Skeletal muscle tissue (tissue), 4 donors: ENCODE data around the gene UBE2U. TPM values are rescaled to one million over a fixed set of nuclear protein-coding genes. Genes with fewer than 3 reads are reported as not detected.
"Not testable (repeated sequence)": the region's sequence is repeated elsewhere in the genome, so short reads cannot be mapped to it uniquely, and the experiment has no call there.

ENCODE experiments used
- H3K27ac ChIP-seq: one replicate; pipeline ENCODE4 v1.7.0; 2013; ENCODE audit warnings: mild to moderate bottlenecking, low read depth, low read length, inconsistent platforms
- H3K27me3 ChIP-seq, 3 donors: one replicate each; pipeline ENCODE4 v1.7.0; 2013; ENCODE audit warnings: low read length in 3 of 3; ENCODE audit not compliant: control insufficient read depth in 3 of 3, insufficient read depth in 3 of 3
- H3K36me3 ChIP-seq, 3 donors: one replicate each; pipeline ENCODE4 v1.7.0; 2013; ENCODE audit warnings: low read length in 3 of 3; ENCODE audit not compliant: control insufficient read depth in 3 of 3, insufficient read depth in 3 of 3
- H3K4me1 ChIP-seq, 3 donors: one replicate each; pipeline ENCODE4 v1.7.0; 2013; ENCODE audit warnings: low read length in 3 of 3, mild to moderate bottlenecking in 3 of 3; ENCODE audit not compliant: control insufficient read depth in 3 of 3, insufficient read depth in 3 of 3
- H3K4me3 ChIP-seq, 3 donors: one replicate each; pipeline ENCODE4 v1.7.0; 2013; ENCODE audit warnings: low read length in 3 of 3
- H3K9ac ChIP-seq, 3 donors: one replicate each; pipeline ENCODE4 v1.7.0; 2013; ENCODE audit warnings: low read length in 3 of 3, mild to moderate bottlenecking in 3 of 3, moderate library complexity in 2 of 3, low read depth in 1 of 3
- H3K9me3 ChIP-seq, 3 donors: one replicate each; pipeline ENCODE4 v1.7.0; 2013; ENCODE audit warnings: low read length in 3 of 3; ENCODE audit not compliant: control insufficient read depth in 3 of 3
- total RNA-seq: library from RNA; depleted of rRNA; stranded (reverse); fragments of >200 nt; gene quantifications from one replicate; pipeline ENCODE4 v1.2.3, GENCODE V29; 2014
- donor health status: Osteomylitis.

The UBE2U gene
- total RNA-seq, 1 donor from 2014 or later = not detected

- no peak overlapping the region for H3K4me3 ChIP-seq
- no peaks in the 10 kb centered on the region for H3K27me3 ChIP-seq
- no peaks in the 10 kb centered on the region for H3K9me3 ChIP-seq
- H3K36me3 ChIP-seq = no peaks in the 10 kb centered on the region
- no peak overlapping the region for H3K9ac ChIP-seq
- peaks cover 0 to 4% (median 2%) of the 10 kb centered on the region in 3 donors for H3K4me1 ChIP-seq
- H3K27ac ChIP-seq = no peak overlapping the region
These were observed 3.4 kb upstream of the UBE2U start for GRCh38 chr1:64200064-64200463.

DNA sequence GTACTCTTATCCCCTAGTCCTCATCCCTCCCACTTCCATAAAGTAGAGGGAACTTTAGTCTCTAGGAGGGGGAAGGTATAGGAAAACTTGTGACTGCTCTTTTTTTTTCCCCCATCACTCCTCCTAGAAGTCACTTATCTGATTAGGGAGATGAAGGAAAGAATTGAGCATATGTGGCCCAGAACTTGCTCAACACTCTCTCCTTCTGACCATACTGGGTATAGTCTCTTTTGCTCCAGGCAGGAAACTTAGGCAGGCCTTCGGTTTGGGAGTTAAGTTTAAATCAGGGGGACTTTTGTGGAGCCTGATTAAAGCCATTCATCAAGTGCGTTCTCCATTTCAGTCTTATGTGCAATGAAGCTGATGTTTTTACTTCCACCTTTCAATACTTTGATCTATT, 5.8 kb downstream of the UBE2U start:
- no peaks in the 10 kb centered on the region for H3K4me1 ChIP-seq
- no peaks in the 10 kb centered on the region for H3K9me3 ChIP-seq
- no peaks in the 10 kb centered on the region for H3K36me3 ChIP-seq
- no peak overlapping the region for H3K4me3 ChIP-seq
- no peaks in the 10 kb centered on the region for H3K27me3 ChIP-seq
- no peak overlapping the region for H3K27ac ChIP-seq
- H3K9ac ChIP-seq = no peak overlapping the region

DNA sequence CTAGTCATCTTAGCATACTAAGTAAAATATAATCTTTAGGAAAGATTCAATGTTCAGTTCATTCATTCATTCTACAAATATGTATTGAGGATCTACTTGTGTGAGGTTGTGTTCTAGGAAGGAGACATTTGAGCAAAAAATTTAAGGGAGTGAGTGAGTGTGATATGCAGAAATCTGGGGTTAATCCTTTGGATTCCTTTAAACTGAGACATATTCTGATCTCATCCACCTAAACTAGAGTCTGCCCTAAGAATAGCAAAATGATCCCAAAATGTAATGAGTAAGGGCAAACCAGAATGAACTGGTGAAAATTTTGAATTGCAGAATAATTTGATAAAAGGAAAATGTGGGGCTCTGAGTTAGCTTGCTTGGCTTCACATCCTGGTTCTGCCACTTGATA, 8.6 kb downstream of the UBE2U start:
- Histone ChIP-seq H3K9ac (no peak overlapping the region), H3K9me3 (no peaks in the 10 kb centered on the region), H3K27ac (no peak overlapping the region), H3K27me3 (no peaks in the 10 kb centered on the region), H3K4me3 (no peak overlapping the region), H3K4me1 (no peaks in the 10 kb centered on the region), H3K36me3 (no peaks in the 10 kb centered on the region)

- H3K4me1 ChIP-seq = no peaks in the 10 kb centered on the region
- H3K4me3 ChIP-seq = no peak overlapping the region
- no peak overlapping the region for H3K27ac ChIP-seq
- no peaks in the 10 kb centered on the region for H3K36me3 ChIP-seq
- H3K9me3 ChIP-seq = no peaks in the 10 kb centered on the region
- H3K9ac ChIP-seq = no peak overlapping the region
- H3K27me3 ChIP-seq = no peaks in the 10 kb centered on the region
These were observed 12.2 kb downstream of the UBE2U start for GRCh38 chr1:64215576-64215975.

DNA sequence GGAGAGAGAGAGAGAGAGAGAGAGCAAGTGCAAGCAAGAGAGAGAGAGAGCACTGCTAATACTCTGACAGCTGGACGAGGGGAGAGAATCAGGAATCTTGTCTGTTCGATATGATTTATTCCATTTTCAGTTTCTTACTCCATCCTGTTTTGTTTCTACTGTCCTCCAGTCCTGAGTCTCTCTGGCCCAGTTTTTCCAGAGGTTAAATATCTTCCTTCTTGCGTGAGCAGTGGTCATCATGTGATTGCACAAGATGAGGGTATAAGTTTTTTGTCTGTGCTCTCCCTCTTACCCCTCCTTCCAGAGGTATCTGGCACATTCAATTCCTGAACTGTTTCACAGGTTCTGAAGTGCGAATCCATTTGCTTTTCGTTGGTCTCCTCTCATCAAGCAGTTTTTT, 16.8 kb downstream of the UBE2U start:
- H3K4me3 ChIP-seq = no peak overlapping the region
- H3K9ac ChIP-seq = no peak overlapping the region
- H3K4me1 ChIP-seq = no peaks in the 10 kb centered on the region
- no peaks in the 10 kb centered on the region for H3K36me3 ChIP-seq
- no peak overlapping the region for H3K27ac ChIP-seq
- no peaks in the 10 kb centered on the region for H3K27me3 ChIP-seq
- H3K9me3 ChIP-seq = no peaks in the 10 kb centered on the region

GRCh38 chr1:64223329-64224151, 20.1 kb downstream of the UBE2U start:
- H3K36me3 ChIP-seq = no peaks in the 10 kb centered on the region
- no peaks in the 10 kb centered on the region for H3K27me3 ChIP-seq
- no peak overlapping the region for H3K27ac ChIP-seq
- no peaks in the 10 kb centered on the region for H3K9me3 ChIP-seq
- H3K4me3 ChIP-seq = no peak overlapping the region
- no peaks in the 10 kb centered on the region for H3K4me1 ChIP-seq
- no peak overlapping the region for H3K9ac ChIP-seq

- H3K9me3 ChIP-seq, H3K4me3 ChIP-seq, H3K9ac ChIP-seq, H3K4me1 ChIP-seq, H3K27me3 ChIP-seq, H3K27ac ChIP-seq, H3K36me3 ChIP-seq: not testable (repeated sequence)
These were observed 20.8 kb downstream of the UBE2U start for GRCh38 chr1:64224236-64224635.

- Histone ChIP-seq H3K9ac (no peak overlapping the region), H3K9me3 (no peaks in the 10 kb centered on the region), H3K27ac (no peak overlapping the region), H3K36me3 (no peaks in the 10 kb centered on the region), H3K4me1 (no peaks in the 10 kb centered on the region), H3K27me3 (no peaks in the 10 kb centered on the region), H3K4me3 (no peak overlapping the region)
These were observed 24.9 kb downstream of the UBE2U start for GRCh38 chr1:64228167-64228957.

- Histone ChIP-seq H3K27me3 (no peaks in the 10 kb centered on the region), H3K36me3 (no peaks in the 10 kb centered on the region)
These were observed 25.9 kb downstream of the UBE2U start for GRCh38 chr1:64229307-64229706.

DNA sequence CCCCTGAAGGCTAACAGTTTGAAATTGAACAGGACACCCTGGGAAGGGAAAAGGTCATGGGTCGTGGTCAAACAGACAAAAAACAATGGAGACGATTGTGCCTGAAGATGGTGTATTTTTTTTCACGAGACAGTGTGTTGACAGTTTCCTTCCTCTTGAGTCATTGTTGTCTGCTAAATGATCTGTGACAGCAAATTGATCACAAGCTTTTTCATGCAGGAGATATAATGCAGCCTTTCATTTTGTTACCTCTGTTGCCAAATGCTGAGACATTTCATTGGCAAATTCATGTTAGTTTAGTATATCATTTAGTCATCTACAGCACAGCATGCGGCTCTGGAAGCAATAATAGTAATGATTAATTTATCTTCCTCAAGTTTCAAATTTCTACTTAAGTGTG, 27.7 kb downstream of the UBE2U start:
- Histone ChIP-seq H3K36me3 (no peaks in the 10 kb centered on the region), H3K4me1 (no peaks in the 10 kb centered on the region), H3K4me3 (no peak overlapping the region), H3K9me3 (no peaks in the 10 kb centered on the region), H3K27me3 (no peaks in the 10 kb centered on the region), H3K27ac (no peak overlapping the region), H3K9ac (no peak overlapping the region)

More at GRCh38 chr1:64229307-64229706, 25.9 kb downstream of the UBE2U start:
- H3K9ac ChIP-seq = no peak overlapping the region
- H3K27ac ChIP-seq = no peak overlapping the region
- no peaks in the 10 kb centered on the region for H3K9me3 ChIP-seq
- no peak overlapping the region for H3K4me3 ChIP-seq
- no peaks in the 10 kb centered on the region for H3K4me1 ChIP-seq
